Stomach (tissue), 9 donors: ENCODE results near the gene PROM2. TPM values are rescaled to one million over a fixed set of nuclear protein-coding genes. Genes with fewer than 3 reads are reported as not detected.

ENCODE experiments used
- DNase-seq, 2 donors: peaks; one replicate each; pipeline versions ENCODE4 v3.0.0 to v3.0.0-alpha.2; 2013 to 2019
- H3K27ac ChIP-seq, 5 donors: fragments of 200-600 bp in 4 of 5; sonication (generic) in 4 of 5; one replicate each; pipeline ENCODE4 v1.5.1; 2013 to 2019; ENCODE audit warnings: mild to moderate bottlenecking in 1 of 5, moderate library complexity in 1 of 5
- H3K27me3 ChIP-seq, 3 donors: fragments of 200-600 bp; sonication (generic); one replicate each; pipeline ENCODE4 v1.5.1; 2017 to 2019; ENCODE audit warnings: mixed run types in 1 of 3
- H3K36me3 ChIP-seq, 4 donors: fragments of 200-600 bp; sonication (generic); 1 replicate in 3 of 4; 2 replicates in 1 of 4; pipeline ENCODE4 v1.5.1; 2016 to 2019
- H3K4me1 ChIP-seq, 4 donors: fragments of 200-600 bp; sonication (generic); one replicate each; pipeline ENCODE4 v1.5.1; 2016 to 2019
- H3K4me3 ChIP-seq, 4 donors: fragments of 200-600 bp; sonication (generic) in 3 of 4; one replicate each; pipeline ENCODE4 v1.5.1; 2016 to 2019; ENCODE audit warnings: mild to moderate bottlenecking in 1 of 4
- H3K9me3 ChIP-seq, 4 donors: fragments of 200-600 bp; sonication (generic); one replicate each; pipeline ENCODE4 v1.5.1; 2016 to 2019
- CTCF ChIP-seq, 7 experiments: fragments of 450-650 bp in 4 of 7; fragments of 200-600 bp in 3 of 7; sonication (generic) in 3 of 7; IDR thresholded peaks; one replicate each; pipeline ENCODE4 v1.5.1; 2016 to 2019; ENCODE audit warnings: antibody characterized with exemption in 7 of 7, control low read depth in 2 of 7, mild to moderate bottlenecking in 1 of 7
- EP300 ChIP-seq: sonication (generic); formaldehyde crosslinking; IDR thresholded peaks from one replicate; pipeline ENCODE4 v1.6.1; 2017; ENCODE audit warnings: antibody characterized with exemption
- POLR2A ChIP-seq, 4 donors: fragments of 450-650 bp; IDR thresholded peaks; one replicate each; pipeline ENCODE4 v1.6.1; 2016; ENCODE audit warnings: antibody characterized with exemption in 4 of 4, control low read depth in 2 of 4, mild to moderate bottlenecking in 1 of 4, moderate library complexity in 1 of 4
- POLR2AphosphoS5 ChIP-seq, 3 donors: sonication (generic); formaldehyde crosslinking; IDR thresholded peaks; one replicate each; pipeline ENCODE4 v1.6.1; 2016; ENCODE audit warnings: antibody characterized with exemption in 3 of 3
- WGBS, 5 donors: extraction: QIAGEN DNeasy Blood & Tissue Kit in 3 of 5; methylation state at CpG; one replicate each; pipeline versions ENCODE4 v1.1.5 to v1.1.7; 2013 to 2018; 5-methylcytosine and 5-hydroxymethylcytosine counted together
- intact Hi-C: fragments of 100-400 bp; cut with DNase I; formaldehyde crosslinking; loops from one replicate; pipeline ENCODE4 v1.15.1; 2023; ENCODE audit warnings: low total_unique reads
- polyA plus RNA-seq, 3 donors: library from polyadenylated mRNA; stranded (reverse); fragments of 200-250 nt; gene quantifications; one replicate each; pipeline ENCODE4 v1.2.3, GENCODE V29; 2013
- total RNA-seq, 5 donors: library from RNA; depleted of rRNA; stranded (reverse); fragments of >200 nt; gene quantifications; one replicate each; pipeline versions ENCODE4 v1.1.0 to v1.2.3, GENCODE V29; 2014 to 2016
- donor health status: healthy with polysubstance abuse.
- donor health status: Bipolar disorder and iron deficiency.
- donor health status: healthy.

PROM2 gene
- total and polyA plus RNA-seq, 8 donors = 6.0 to 370 (median 27.9) TPM

GRCh38 chr2:95273566-95274290, 521 bp upstream of the PROM2 start:
- intact Hi-C loops = no loop called here
- no peaks in the 10 kb centered on the region for H3K9me3 ChIP-seq
- WGBS, 5 donors = 73 to 78% (median 77%) methylated on average over 11 of the region's 11 CpGs
- no peak for DNase-seq
- H3K4me1 ChIP-seq = peaks cover 20 to 40% (median 33%) of the 10 kb centered on the region in 4 donors
- TF ChIP-seq POLR2AphosphoS5 (IDR thresholded peaks at IDR 0.05) (no peak), CTCF (IDR thresholded peaks at IDR 0.05) (no peak), POLR2A (IDR thresholded peaks at IDR 0.05) (no peak), EP300 (no peak)
- H3K4me3 ChIP-seq = no peak overlapping the region
- peaks cover 0 to 1% (median 0%) of the 10 kb centered on the region in 4 donors for H3K36me3 ChIP-seq
- no peaks in the 10 kb centered on the region for H3K27me3 ChIP-seq
- H3K27ac ChIP-seq = peak overlapping the region; percentile 73 to 86 (median 82)

GRCh38 chr2:95275151-95275515, 884 bp downstream of the PROM2 start:
- Histone ChIP-seq H3K36me3 (peaks cover 0 to 9% (median 7%) of the 10 kb centered on the region in 4 donors), H3K9me3 (no peaks in the 10 kb centered on the region), H3K4me3 (peak overlapping the region; percentile 27 to 48 (median 38)), H3K27ac (peak overlapping the region; percentile 78 to 91 (median 85)), H3K27me3 (no peaks in the 10 kb centered on the region), H3K4me1 (peaks cover 20 to 40% (median 33%) of the 10 kb centered on the region in 4 donors)
- WGBS, 5 donors = 36 to 78% (median 55%) methylated on average over 1 to 4 of the region's 4 CpGs
- DNase-seq = peak in 1 of 2 donors; percentile 24
- intact Hi-C loops = no loop called here
- TF ChIP-seq POLR2A (IDR thresholded peaks at IDR 0.05) = no peak
- no peak for TF ChIP-seq CTCF (IDR thresholded peaks at IDR 0.05)
- no peak for TF ChIP-seq EP300
- no peak for TF ChIP-seq POLR2AphosphoS5 (IDR thresholded peaks at IDR 0.05)

- Histone ChIP-seq H3K27ac (peak overlapping the region; percentile 78 to 91 (median 85)), H3K27me3 (no peaks in the 10 kb centered on the region), H3K9me3 (no peaks in the 10 kb centered on the region), H3K36me3 (peaks cover 2 to 15% (median 9%) of the 10 kb centered on the region in 4 donors), H3K4me1 (peaks cover 20 to 40% (median 33%) of the 10 kb centered on the region in 4 donors), H3K4me3 (peak overlapping the region; percentile 27 to 48 (median 38))
- peak in 1 of 2 donors; percentile 50 for DNase-seq
- intact Hi-C loops = no loop called here
- 45 to 84% (median 69%) methylated on average over 8 to 28 of the region's 28 CpGs for WGBS, 5 donors
- TF ChIP-seq POLR2AphosphoS5 (IDR thresholded peaks at IDR 0.05) (no peak), POLR2A (IDR thresholded peaks at IDR 0.05) (no peak)
Observed at GRCh38 chr2:95275601-95276243, 1.5 kb downstream of the PROM2 start.

GRCh38 chr2:95276244-95276887, 2.1 kb downstream of the PROM2 start:
- DNase-seq = no peak
- 72 to 82% (median 78%) methylated on average over 12 to 22 of the region's 22 CpGs for WGBS, 5 donors
- TF ChIP-seq CTCF (IDR thresholded peaks at IDR 0.05) (no peak), POLR2A (IDR thresholded peaks at IDR 0.05) (no peak), POLR2AphosphoS5 (IDR thresholded peaks at IDR 0.05) (no peak), EP300 (no peak)
- Histone ChIP-seq H3K9me3 (no peaks in the 10 kb centered on the region), H3K4me3 (peak overlapping the region in 3 of 4 donors; percentile 27 to 48 (median 44)), H3K4me1 (peaks cover 20 to 40% (median 33%) of the 10 kb centered on the region in 4 donors), H3K27me3 (no peaks in the 10 kb centered on the region), H3K27ac (peak overlapping the region; percentile 78 to 91 (median 85)), H3K36me3 (peaks cover 6 to 22% (median 11%) of the 10 kb centered on the region in 4 donors)
- intact Hi-C loops = no loop called here
